Fibroblast of lung (primary cell): ENCODE measurements around the gene CYP4F8. TPM values are rescaled to one million over a fixed set of nuclear protein-coding genes. Genes with fewer than 3 reads are reported as not detected.
A peak's percentile ranks its signal among the peaks of the same experiment; 100 is the strongest.

Experiments
- DNase-seq, 2 donors: peaks; one replicate each; pipeline versions ENCODE4 v3.0.0 to v3.0.0-alpha.2; 2010; ENCODE audit warnings: low read depth in 2 of 2
- H2AFZ ChIP-seq: 2 replicates; pipeline ENCODE4 v1.5.1; 2012; ENCODE audit warnings: low read length, control low read depth, inconsistent platforms
- H3K27ac ChIP-seq: 2 replicates; pipeline ENCODE4 v1.5.1; 2011; ENCODE audit warnings: low read length, control low read depth; ENCODE audit not compliant: insufficient read depth
- H3K27me3 ChIP-seq: 2 replicates; pipeline ENCODE4 v1.5.1; 2011; ENCODE audit warnings: mild to moderate bottlenecking, low read length; ENCODE audit not compliant: control insufficient read depth, insufficient read depth
- H3K36me3 ChIP-seq: 2 replicates; pipeline ENCODE4 v1.5.1; 2011; ENCODE audit warnings: low read length; ENCODE audit not compliant: control insufficient read depth, insufficient read depth
- H3K4me1 ChIP-seq: 2 replicates; pipeline ENCODE4 v1.5.1; 2011; ENCODE audit warnings: low read length; ENCODE audit not compliant: control insufficient read depth, insufficient read depth; ENCODE audit errors: extremely low read depth
- H3K4me2 ChIP-seq: 2 replicates; pipeline ENCODE4 v1.5.1; 2011; ENCODE audit warnings: low read length, control low read depth; ENCODE audit not compliant: insufficient read depth; ENCODE audit errors: extremely low read depth
- H3K4me3 ChIP-seq, 4 experiments: fragments of 200-600 bp in 1 of 4; sonication (generic) in 1 of 4; replicated peaks in 1 of 4; 2 replicates each; pipeline ENCODE4 v1.5.1; 2011 to 2016; ENCODE audit warnings: low read length in 4 of 4, low read depth in 3 of 4, mild to moderate bottlenecking in 3 of 4, control low read depth in 2 of 4, inconsistent platforms in 1 of 4, mixed read lengths in 1 of 4; ENCODE audit not compliant: insufficient read depth in 1 of 4; ENCODE audit errors: control extremely low read depth in 1 of 4
- H3K79me2 ChIP-seq: 2 replicates; pipeline ENCODE4 v1.5.1; 2012; ENCODE audit warnings: mild to moderate bottlenecking, low read length, inconsistent platforms; ENCODE audit not compliant: control insufficient read depth, insufficient read depth
- H3K9ac ChIP-seq: 2 replicates; pipeline ENCODE4 v1.5.1; 2011; ENCODE audit warnings: mild to moderate bottlenecking, low read length, control low read depth; ENCODE audit not compliant: insufficient read depth
- H3K9me3 ChIP-seq: 2 replicates; pipeline ENCODE4 v1.5.1; 2012; ENCODE audit warnings: low read depth, low read length; ENCODE audit not compliant: control insufficient read depth, insufficient read depth
- H4K20me1 ChIP-seq: 2 replicates; pipeline ENCODE4 v1.5.1; 2011; ENCODE audit warnings: low read length; ENCODE audit not compliant: control insufficient read depth, insufficient read depth; ENCODE audit errors: extremely low read depth
- EZH2 ChIP-seq: IDR thresholded peaks from 2 replicates; pipeline ENCODE4 v1.5.1; 2012; ENCODE audit warnings: low read length, control low read depth, mild to moderate bottlenecking; ENCODE audit errors: missing control alignments
- polyA plus RNA-seq, 2 donors: library from polyadenylated mRNA; depleted of rRNA in 1 of 2; stranded (reverse) in 1 of 2; unstranded in 1 of 2; fragments of >200 nt; gene quantifications; 2 replicates each; pipeline ENCODE4 v1.2.1, GENCODE V29; 2011 to 2012; ENCODE audit warnings: missing spikeins in 1 of 2
- total RNA-seq: library from RNA; depleted of rRNA; stranded (reverse); fragments of >200 nt; gene quantifications from 2 replicates; pipeline ENCODE4 v1.2.1, GENCODE V29; 2014
- TF ChIP-seq, protein P1 (sequence below), 2 donors: IDR thresholded peaks in 1 of 2; conservative IDR thresholded peaks in 1 of 2; 1 replicate in 1 of 2; 2 replicates in 1 of 2; pipeline ENCODE4 v1.5.1; 2011 to 2012; ENCODE audit warnings: low read length in 2 of 2, control low read depth in 1 of 2, inconsistent platforms in 1 of 2, low read depth in 1 of 2, mild to moderate bottlenecking in 1 of 2

CYP4F8 gene
- total and polyA plus RNA-seq, 2 donors (not counting 1 experiment from before 2014, with no cell fraction given) = not detected

DNA sequence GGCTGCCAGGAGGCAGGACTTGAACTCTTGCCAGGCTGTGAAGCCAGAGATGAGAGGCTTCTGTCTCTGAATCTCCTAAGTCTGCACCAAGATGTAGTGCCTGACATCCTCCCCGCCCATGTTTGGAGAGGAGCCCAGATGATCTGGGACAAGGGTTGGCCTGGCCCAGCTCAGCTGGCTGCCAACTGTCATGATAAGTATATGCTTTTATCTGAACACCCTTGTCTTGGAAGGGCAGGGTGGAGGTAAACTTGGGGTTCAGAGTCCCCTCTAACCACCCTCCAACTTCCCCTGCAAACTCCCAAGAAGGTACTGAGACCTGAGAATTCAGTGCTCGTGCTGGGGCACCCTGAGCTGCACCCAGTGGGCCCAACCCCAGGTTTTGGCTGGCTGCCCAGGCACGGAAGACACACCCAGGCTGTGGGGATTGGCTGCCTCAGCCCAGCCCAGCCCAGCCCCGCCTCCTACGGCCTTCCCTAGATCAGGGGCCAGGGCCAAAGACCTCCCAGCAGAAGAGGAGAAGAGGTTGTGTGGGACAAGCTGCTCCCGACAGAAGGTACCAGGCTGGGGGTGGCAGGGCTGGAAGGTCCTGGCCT is 57.7 kb downstream of the CYP4F8 start, which contains the start of gene CYP4F12:
CYP4F12 (plus strand) TSS at position 508 of the 596 bp plus-strand sequence. CDS start 443 bp downstream, outside the sequence.
- Histone ChIP-seq H3K27me3 (no peaks in the 10 kb centered on the region), H3K4me2 (no peak within 1 kb of the TSS), H2AFZ (no peak within 1 kb of the TSS), H4K20me1 (no peaks in the 10 kb centered on the region), H3K9ac (no peak within 1 kb of the TSS), H3K36me3 (no peaks in the 10 kb centered on the region), H3K27ac (no peak within 1 kb of the TSS), H3K9me3 (no peaks in the 10 kb centered on the region), H3K79me2 (no peaks in the 10 kb centered on the region), H3K4me1 (no peaks in the 10 kb centered on the region), H3K4me3 (no peak within 1 kb of the TSS)
- TF ChIP-seq, protein P1, sequence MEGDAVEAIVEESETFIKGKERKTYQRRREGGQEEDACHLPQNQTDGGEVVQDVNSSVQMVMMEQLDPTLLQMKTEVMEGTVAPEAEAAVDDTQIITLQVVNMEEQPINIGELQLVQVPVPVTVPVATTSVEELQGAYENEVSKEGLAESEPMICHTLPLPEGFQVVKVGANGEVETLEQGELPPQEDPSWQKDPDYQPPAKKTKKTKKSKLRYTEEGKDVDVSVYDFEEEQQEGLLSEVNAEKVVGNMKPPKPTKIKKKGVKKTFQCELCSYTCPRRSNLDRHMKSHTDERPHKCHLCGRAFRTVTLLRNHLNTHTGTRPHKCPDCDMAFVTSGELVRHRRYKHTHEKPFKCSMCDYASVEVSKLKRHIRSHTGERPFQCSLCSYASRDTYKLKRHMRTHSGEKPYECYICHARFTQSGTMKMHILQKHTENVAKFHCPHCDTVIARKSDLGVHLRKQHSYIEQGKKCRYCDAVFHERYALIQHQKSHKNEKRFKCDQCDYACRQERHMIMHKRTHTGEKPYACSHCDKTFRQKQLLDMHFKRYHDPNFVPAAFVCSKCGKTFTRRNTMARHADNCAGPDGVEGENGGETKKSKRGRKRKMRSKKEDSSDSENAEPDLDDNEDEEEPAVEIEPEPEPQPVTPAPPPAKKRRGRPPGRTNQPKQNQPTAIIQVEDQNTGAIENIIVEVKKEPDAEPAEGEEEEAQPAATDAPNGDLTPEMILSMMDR (conservative IDR thresholded peaks at IDR 0.05 in 1 of 2, IDR thresholded peaks at IDR 0.05 in 1 of 2; ENCODE audit: low read depth in 1 of 2, low read length in 2 of 2) = no peak
- TF ChIP-seq EZH2 = no peak
- peak in 1 of 2 donors; percentile 12 for DNase-seq

- H2AFZ ChIP-seq = no peak overlapping the region
- no peak for DNase-seq
- no peaks in the 10 kb centered on the region for H3K36me3 ChIP-seq
- H3K9ac ChIP-seq = no peak overlapping the region
- no peak overlapping the region for H3K4me2 ChIP-seq
- H3K4me3 ChIP-seq = no peak overlapping the region
- no peak overlapping the region for H3K27ac ChIP-seq
- no peaks in the 10 kb centered on the region for H4K20me1 ChIP-seq
- H3K4me1 ChIP-seq = no peaks in the 10 kb centered on the region
- TF ChIP-seq, protein P1 (conservative IDR thresholded peaks at IDR 0.05 in 1 of 2, IDR thresholded peaks at IDR 0.05 in 1 of 2; ENCODE audit: low read depth in 1 of 2, low read length in 2 of 2) = no peak
- no peak for TF ChIP-seq EZH2
- H3K27me3 ChIP-seq = no peaks in the 10 kb centered on the region
- no peaks in the 10 kb centered on the region for H3K9me3 ChIP-seq
- H3K79me2 ChIP-seq = no peaks in the 10 kb centered on the region
Observed at GRCh38 chr19:15673176-15673654, 58.2 kb downstream of the CYP4F8 start.

DNA sequence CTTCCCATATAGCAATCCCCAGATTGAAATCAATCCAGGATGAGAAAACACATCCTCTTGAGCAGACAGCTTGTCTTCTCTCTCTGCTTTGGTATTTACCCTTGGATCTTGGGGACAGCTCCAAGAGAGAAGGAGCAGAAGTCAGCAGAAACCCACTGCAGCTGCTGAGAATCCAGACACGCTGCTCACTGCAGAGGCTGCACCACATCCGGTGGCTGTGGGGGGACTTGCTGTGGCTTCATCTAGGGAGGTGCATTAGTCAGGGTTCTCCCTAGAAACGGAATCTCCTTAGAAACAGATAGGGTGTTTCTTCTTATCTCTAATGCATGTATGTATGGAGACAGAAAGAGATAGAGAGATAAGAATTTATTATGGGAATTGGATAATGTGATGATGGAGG is 60.5 kb downstream of the CYP4F8 start:
- Histone ChIP-seq H3K27ac (no peak overlapping the region), H3K4me1 (no peaks in the 10 kb centered on the region), H3K4me2 (no peak overlapping the region), H3K36me3 (no peaks in the 10 kb centered on the region), H3K9me3 (no peaks in the 10 kb centered on the region), H2AFZ (no peak overlapping the region), H3K27me3 (no peaks in the 10 kb centered on the region), H3K4me3 (no peak overlapping the region), H3K79me2 (no peaks in the 10 kb centered on the region), H3K9ac (no peak overlapping the region), H4K20me1 (no peaks in the 10 kb centered on the region)
- DNase-seq = no peak
- TF ChIP-seq EZH2 = no peak
- TF ChIP-seq, protein P1 (conservative IDR thresholded peaks at IDR 0.05 in 1 of 2, IDR thresholded peaks at IDR 0.05 in 1 of 2; ENCODE audit: low read depth in 1 of 2, low read length in 2 of 2) = no peak
